ENCODE measurements around the gene FHL2. TPM values are rescaled to one million over a fixed set of nuclear protein-coding genes. Genes with fewer than 3 reads are reported as not detected.

Gene FHL2
- total RNA-seq, 2 experiments from 2014 or later = 0.41 to 0.42 TPM

- H3K27ac ChIP-seq (ENCODE audit: low read depth in 1 of 2, low read length in 2 of 2) = no peak overlapping the region
- DNase-seq (no peak), ATAC-seq (ENCODE audit: poor library complexity) (no peak)
- Mint-ChIP-seq H3K4me3 (no peak overlapping the region), H3K9me3 (no peaks in the 10 kb centered on the region), H3K4me1 (ENCODE audit: low read depth) (peaks cover 6% of the 10 kb centered on the region), H3K27ac (no peak overlapping the region), H3K27me3 (no peaks in the 10 kb centered on the region), H3K36me3 (ENCODE audit: low read depth) (no peaks in the 10 kb centered on the region)
- intact Hi-C loops (cut with DNase I, micrococcal nuclease) = no loop called here
- no peaks in the 10 kb centered on the region for H3K9me3 ChIP-seq (ENCODE audit: control insufficient read depth in 1 of 2, insufficient read depth in 1 of 2, low read length in 2 of 2)
- CTCF ChIA-PET = no interaction called here
- no peak for TF ChIP-seq CTCF (IDR thresholded peaks at IDR 0.05)
- POLR2A ChIA-PET = no interaction called here
- H3K27me3 ChIP-seq (ENCODE audit: control insufficient read depth in 1 of 2, insufficient read depth in 2 of 2, low read length in 2 of 2) = no peaks in the 10 kb centered on the region
- peaks cover 17% of the 10 kb centered on the region for H3K4me1 ChIP-seq (ENCODE audit: insufficient read depth, low read length)
- no peaks in the 10 kb centered on the region for H3K36me3 ChIP-seq (ENCODE audit: insufficient read depth, low read length)
- no peak overlapping the region for H3K4me3 ChIP-seq (ENCODE audit: low read length)
Measured at GRCh38 chr2:105377871-105378270, 21.0 kb downstream of the FHL2 start.

- Mint-ChIP-seq H3K27ac (no peak overlapping the region), H3K4me1 (ENCODE audit: low read depth) (peaks cover 6% of the 10 kb centered on the region), H3K9me3 (no peaks in the 10 kb centered on the region), H3K27me3 (no peaks in the 10 kb centered on the region), H3K36me3 (ENCODE audit: low read depth) (no peaks in the 10 kb centered on the region), H3K4me3 (no peak overlapping the region)
- Histone ChIP-seq H3K36me3 (ENCODE audit: insufficient read depth, low read length) (no peaks in the 10 kb centered on the region), H3K4me3 (ENCODE audit: low read length) (no peak overlapping the region), H3K4me1 (ENCODE audit: insufficient read depth, low read length) (peaks cover 17% of the 10 kb centered on the region), H3K9me3 (ENCODE audit: control insufficient read depth in 1 of 2, insufficient read depth in 1 of 2, low read length in 2 of 2) (no peaks in the 10 kb centered on the region), H3K27ac (ENCODE audit: low read depth in 1 of 2, low read length in 2 of 2) (no peak overlapping the region), H3K27me3 (ENCODE audit: control insufficient read depth in 1 of 2, insufficient read depth in 2 of 2, low read length in 2 of 2) (no peaks in the 10 kb centered on the region)
- ATAC-seq (ENCODE audit: poor library complexity) (no peak), DNase-seq (no peak)
- ChIA-PET CTCF (no interaction called here), POLR2A (no interaction called here)
- TF ChIP-seq CTCF (IDR thresholded peaks at IDR 0.05) = no peak
- intact Hi-C loops (cut with DNase I, micrococcal nuclease) = no loop called here
Measured at GRCh38 chr2:105376789-105377240, 22.0 kb downstream of the FHL2 start.

- CTCF ChIA-PET = no interaction called here
- Mint-ChIP-seq H3K27me3 (no peaks in the 10 kb centered on the region), H3K27ac (no peak overlapping the region), H3K4me3 (no peak overlapping the region), H3K9me3 (no peaks in the 10 kb centered on the region), H3K4me1 (ENCODE audit: low read depth) (peaks cover 6% of the 10 kb centered on the region), H3K36me3 (ENCODE audit: low read depth) (no peaks in the 10 kb centered on the region)
- POLR2A ChIA-PET = no interaction called here
- no peak overlapping the region for H3K27ac ChIP-seq (ENCODE audit: low read depth in 1 of 2, low read length in 2 of 2)
- DNase-seq (no peak), ATAC-seq (ENCODE audit: poor library complexity) (no peak)
- intact Hi-C loops (cut with DNase I, micrococcal nuclease) = no loop called here
- TF ChIP-seq CTCF (IDR thresholded peaks at IDR 0.05) = no peak
- H3K27me3 ChIP-seq (ENCODE audit: control insufficient read depth in 1 of 2, insufficient read depth in 2 of 2, low read length in 2 of 2) = no peaks in the 10 kb centered on the region
- no peak overlapping the region for H3K4me3 ChIP-seq (ENCODE audit: low read length)
- no peaks in the 10 kb centered on the region for H3K36me3 ChIP-seq (ENCODE audit: insufficient read depth, low read length)
- no peaks in the 10 kb centered on the region for H3K9me3 ChIP-seq (ENCODE audit: control insufficient read depth in 1 of 2, insufficient read depth in 1 of 2, low read length in 2 of 2)
- peaks cover 17% of the 10 kb centered on the region for H3K4me1 ChIP-seq (ENCODE audit: insufficient read depth, low read length)
Measured at GRCh38 chr2:105376010-105376409, 22.8 kb downstream of the FHL2 start.
